Karpas-422 (cell line): ENCODE measurements around the gene SMIM41. TPM values are rescaled to one million over a fixed set of nuclear protein-coding genes. Genes with fewer than 3 reads are reported as not detected.

Source experiments
- DNase-seq: peaks from one replicate; pipeline ENCODE4 v3.0.0-alpha.2; 2015
- H2AFZ ChIP-seq: fragments of 200-600 bp; sonication (generic); 2 replicates; pipeline ENCODE4 v1.6.1; 2014; ENCODE audit warnings: antibody characterized with exemption, low read length, mixed read lengths
- H3K27ac ChIP-seq: fragments of 200-600 bp; sonication (generic); 2 replicates; pipeline ENCODE4 v1.5.1; 2014; ENCODE audit warnings: mild to moderate bottlenecking, low read length, moderate library complexity
- H3K27me3 ChIP-seq: fragments of 200-600 bp; sonication (generic); 2 replicates; pipeline ENCODE4 v1.6.1; 2014; ENCODE audit warnings: low read length, mixed read lengths
- H3K36me3 ChIP-seq: fragments of 200-600 bp; sonication (generic); 2 replicates; pipeline ENCODE4 v1.6.1; 2014; ENCODE audit warnings: low read length, mixed read lengths; ENCODE audit not compliant: insufficient read depth
- H3K4me1 ChIP-seq: fragments of 200-600 bp; sonication (generic); 2 replicates; pipeline ENCODE4 v1.6.1; 2014; ENCODE audit warnings: mild to moderate bottlenecking, low read length, mixed read lengths
- H3K4me2 ChIP-seq: fragments of 200-600 bp; sonication (generic); 2 replicates; pipeline ENCODE4 v1.6.1; 2014; ENCODE audit warnings: low read length, low read depth, mild to moderate bottlenecking; ENCODE audit not compliant: poor library complexity, severe bottlenecking
- H3K4me3 ChIP-seq: fragments of 200-600 bp; sonication (generic); 2 replicates; pipeline ENCODE4 v1.5.1; 2014; ENCODE audit warnings: mild to moderate bottlenecking, antibody characterized with exemption, low read length, mixed read lengths
- H3K79me2 ChIP-seq: fragments of 200-600 bp; sonication (generic); 2 replicates; pipeline ENCODE4 v1.6.1; 2014; ENCODE audit warnings: mild to moderate bottlenecking, low read length, mixed read lengths
- H3K9ac ChIP-seq: fragments of 200-600 bp; sonication (generic); 2 replicates; pipeline ENCODE4 v1.6.0; 2014; ENCODE audit warnings: low read length
- H3K9me2 ChIP-seq: fragments of 200-600 bp; sonication (generic), shearing (Covaris generic); replicated peaks from 2 replicates; pipeline ENCODE4 v1.6.0; 2014; ENCODE audit warnings: mild to moderate bottlenecking, low read length, moderate library complexity; ENCODE audit not compliant: insufficient read depth
- H3K9me3 ChIP-seq: fragments of 300-700, 200-600 bp; sonication (generic); 2 replicates; pipeline ENCODE4 v1.6.1; 2014; ENCODE audit warnings: low read length, mixed read lengths
- H4K20me1 ChIP-seq: fragments of 200-600 bp; sonication (generic); 2 replicates; pipeline ENCODE4 v1.6.1; 2014; ENCODE audit warnings: mild to moderate bottlenecking, antibody characterized with exemption, low read length, low read depth; ENCODE audit not compliant: insufficient read depth
- total RNA-seq: library from RNA; depleted of rRNA; stranded (reverse); fragments of >200 nt; shearing (Covaris generic); gene quantifications from 2 replicates; pipeline ENCODE4 v1.2.3, GENCODE V29; 2014; ENCODE audit warnings: low replicate concordance

Gene SMIM41
- total RNA-seq, 1 experiment from 2014 or later: 0.75 TPM

- Histone ChIP-seq H3K79me2 (no peaks in the 10 kb centered on the region), H2AFZ (no peak overlapping the region), H4K20me1 (0 out of 2 replicates have a peak, but pooled peaks cover 4% of the 10 kb centered on the region), H3K4me2 (no peak overlapping the region), H3K9me2 (no peaks in the 10 kb centered on the region), H3K27me3 (no peaks in the 10 kb centered on the region), H3K9ac (no peak overlapping the region), H3K9me3 (no peaks in the 10 kb centered on the region), H3K36me3 (0 out of 2 replicates have a peak, but pooled peaks cover 3% of the 10 kb centered on the region), H3K4me1 (peaks cover 59% of the 10 kb centered on the region), H3K27ac (no peak overlapping the region), H3K4me3 (no peak overlapping the region)
- no peak for DNase-seq
Observed at GRCh38 chr12:52083638-52083996, 4.1 kb downstream of the SMIM41 start.

DNA sequence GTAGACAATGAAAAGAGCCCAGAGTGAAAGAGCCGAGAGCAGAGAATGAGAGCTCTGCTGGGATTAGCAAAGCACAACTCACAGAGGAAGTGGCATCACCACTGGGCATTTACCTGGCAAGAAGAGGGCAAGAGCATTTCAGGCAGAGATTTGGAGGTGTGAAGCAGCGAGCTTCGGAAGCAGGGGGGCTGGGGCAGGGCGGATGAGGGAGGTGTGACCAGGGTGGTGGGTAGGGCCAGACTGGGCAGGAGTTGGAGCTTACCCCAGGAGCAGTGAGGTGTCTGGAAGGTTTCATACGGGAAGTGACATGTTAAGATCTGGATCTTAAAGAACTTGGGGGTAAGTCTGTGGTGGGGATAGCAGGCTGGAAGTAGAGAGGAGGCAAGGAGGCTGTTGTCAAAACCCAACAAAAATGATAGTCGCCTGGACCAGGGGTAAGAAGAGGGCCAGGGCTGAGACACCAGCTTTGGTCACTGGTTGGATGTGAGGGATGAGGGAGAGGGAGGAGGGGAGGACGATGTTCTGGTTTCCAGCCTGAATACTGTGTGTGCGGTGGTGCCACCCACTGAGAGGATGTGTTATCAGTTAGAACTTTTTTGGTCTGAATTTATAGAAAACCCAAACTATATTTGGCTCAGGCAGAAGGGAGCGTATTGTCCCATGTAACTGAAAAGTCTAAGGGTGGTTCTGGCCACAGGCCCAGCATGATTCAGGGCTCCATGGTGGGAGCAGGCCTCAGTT is 5.2 kb downstream of the SMIM41 start:
- peaks cover 66% of the 10 kb centered on the region for H3K4me1 ChIP-seq
- H3K4me3 ChIP-seq: no peak overlapping the region
- no peaks in the 10 kb centered on the region for H3K9me3 ChIP-seq
- no peak for DNase-seq
- no peak overlapping the region for H3K4me2 ChIP-seq
- no peak overlapping the region for H2AFZ ChIP-seq
- no peaks in the 10 kb centered on the region for H3K36me3 ChIP-seq
- H3K9ac ChIP-seq: no peak overlapping the region; the same call in 1 of the 2 replicates
- H3K9me2 ChIP-seq: no peaks in the 10 kb centered on the region
- no peak overlapping the region for H3K27ac ChIP-seq
- H4K20me1 ChIP-seq: 0 out of 2 replicates have a peak, but pooled peaks cover 4% of the 10 kb centered on the region
- no peaks in the 10 kb centered on the region for H3K27me3 ChIP-seq
- no peaks in the 10 kb centered on the region for H3K79me2 ChIP-seq

DNA sequence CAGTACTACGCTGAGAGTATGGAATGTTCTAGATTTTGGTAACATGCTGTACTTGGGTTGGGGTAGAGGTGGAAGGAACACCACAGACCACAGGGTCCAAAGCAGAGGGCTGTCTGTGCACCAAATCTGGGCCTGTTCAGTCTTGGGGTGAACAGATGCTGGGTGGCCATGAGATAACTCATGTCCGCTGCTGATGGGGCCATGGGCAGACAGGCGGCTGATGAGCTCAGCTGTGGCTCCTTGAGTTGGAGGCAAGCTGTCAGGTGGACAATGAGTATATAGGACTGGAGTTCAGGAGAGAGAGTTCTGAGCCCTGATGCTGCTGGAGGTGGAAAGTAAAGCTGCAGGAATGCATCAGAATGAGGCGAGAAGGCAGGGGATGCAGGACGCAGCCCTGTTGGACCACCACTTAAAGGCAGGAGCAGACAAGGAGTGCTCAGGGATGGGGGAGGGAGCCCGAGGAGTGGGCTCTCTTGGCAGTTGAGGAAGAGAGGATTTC is 6.2 kb downstream of the SMIM41 start:
- no peak overlapping the region for H3K27ac ChIP-seq
- no peaks in the 10 kb centered on the region for H3K36me3 ChIP-seq
- H3K9me2 ChIP-seq: no peaks in the 10 kb centered on the region
- H2AFZ ChIP-seq: no peak overlapping the region
- H3K4me3 ChIP-seq: no peak overlapping the region
- H3K4me1 ChIP-seq: peaks cover 58% of the 10 kb centered on the region
- 0 out of 2 replicates have a peak, but pooled peaks cover 3% of the 10 kb centered on the region for H4K20me1 ChIP-seq
- H3K9me3 ChIP-seq: no peaks in the 10 kb centered on the region
- no peaks in the 10 kb centered on the region for H3K79me2 ChIP-seq
- no peak overlapping the region for H3K9ac ChIP-seq
- no peaks in the 10 kb centered on the region for H3K27me3 ChIP-seq
- no peak for DNase-seq
- H3K4me2 ChIP-seq: no peak overlapping the region

DNA sequence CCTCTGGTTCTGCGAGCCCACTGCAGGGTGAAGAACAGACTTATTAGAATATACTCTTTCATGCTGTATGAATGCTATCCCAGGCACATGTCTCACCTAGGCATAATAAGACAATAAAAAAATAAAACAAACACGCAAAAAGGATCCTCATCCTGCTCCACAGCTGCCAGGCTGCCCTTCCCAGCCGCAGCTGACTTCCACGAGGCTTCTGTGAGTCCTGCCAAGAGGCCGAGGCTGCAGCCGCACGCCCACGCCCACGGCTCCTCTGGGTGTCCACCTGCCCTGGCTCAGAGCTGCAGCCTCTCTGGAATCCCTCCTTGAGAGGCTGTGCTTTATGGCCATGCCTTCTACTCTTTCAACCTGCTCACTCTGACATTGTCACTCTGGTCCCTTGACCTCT is 6.9 kb downstream of the SMIM41 start:
- Histone ChIP-seq H3K9me2 (no peaks in the 10 kb centered on the region), H3K4me2 (no peak overlapping the region), H3K27me3 (no peaks in the 10 kb centered on the region), H3K9me3 (no peaks in the 10 kb centered on the region), H3K79me2 (no peaks in the 10 kb centered on the region), H3K4me1 (peaks cover 52% of the 10 kb centered on the region), H3K4me3 (no peak overlapping the region), H3K27ac (no peak overlapping the region), H3K9ac (no peak overlapping the region), H4K20me1 (no peaks in the 10 kb centered on the region), H2AFZ (no peak overlapping the region), H3K36me3 (no peaks in the 10 kb centered on the region)
- DNase-seq: no peak

DNA sequence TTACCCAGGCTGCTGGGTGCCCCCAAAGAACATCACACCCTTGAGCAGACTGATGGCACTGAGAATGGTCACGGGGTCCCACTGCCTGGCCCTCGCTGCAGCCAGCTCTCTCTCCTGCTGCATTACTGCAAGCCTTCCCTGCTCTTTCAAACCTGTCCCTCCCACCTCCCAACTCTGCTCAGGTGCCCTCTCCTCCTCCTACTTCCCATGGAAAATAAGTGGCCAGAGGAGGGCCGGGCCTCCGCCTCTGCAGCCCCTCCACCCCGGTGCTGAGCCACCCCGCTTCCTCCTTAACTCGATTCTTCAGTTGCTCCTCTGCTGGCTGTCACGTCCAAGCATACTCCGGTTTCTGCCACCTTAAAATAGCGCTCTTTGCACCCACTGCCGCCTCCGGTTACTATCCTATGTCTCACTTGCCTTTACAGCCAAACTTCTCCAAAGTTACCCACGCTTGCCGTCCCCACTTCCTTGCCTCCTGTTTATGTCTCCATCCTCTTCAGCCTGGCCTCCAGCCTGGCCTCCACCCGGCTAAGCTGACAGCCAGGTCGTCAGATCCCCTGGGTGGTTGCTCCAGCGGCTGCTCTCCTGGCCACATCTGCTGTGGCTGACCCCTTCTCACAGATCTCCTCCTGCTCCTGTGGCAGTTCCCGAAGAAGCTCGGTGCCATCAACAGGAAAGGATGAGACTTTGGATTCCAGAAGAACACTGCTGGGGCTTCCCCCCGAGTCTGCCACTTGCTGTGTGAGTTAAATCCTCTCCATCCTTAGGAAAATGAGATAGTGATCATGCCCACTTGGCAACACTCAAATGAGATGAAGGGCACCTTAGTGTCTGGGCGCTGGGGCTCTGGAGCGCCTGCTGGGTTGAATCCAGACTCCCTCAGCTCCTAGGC is 7.7 kb downstream of the SMIM41 start:
- H2AFZ ChIP-seq: no peak overlapping the region
- H3K27ac ChIP-seq: 0 out of 2 replicates have a peak overlapping the region, but pooled peaks have one; percentile 46
- no peaks in the 10 kb centered on the region for H3K9me2 ChIP-seq
- H3K4me3 ChIP-seq: no peak overlapping the region
- H3K4me1 ChIP-seq: peaks cover 43% of the 10 kb centered on the region
- no peaks in the 10 kb centered on the region for H3K79me2 ChIP-seq
- no peaks in the 10 kb centered on the region for H3K27me3 ChIP-seq
- H3K36me3 ChIP-seq: no peaks in the 10 kb centered on the region
- DNase-seq: no peak
- no peaks in the 10 kb centered on the region for H3K9me3 ChIP-seq
- H3K9ac ChIP-seq: 0 out of 2 replicates have a peak overlapping the region, but pooled peaks have one; percentile 49
- H4K20me1 ChIP-seq: no peaks in the 10 kb centered on the region
- no peak overlapping the region for H3K4me2 ChIP-seq

GRCh38 chr12:52087961-52088820 is 8.7 kb downstream of the SMIM41 start:
- peaks cover 33% of the 10 kb centered on the region for H3K4me1 ChIP-seq
- peak; percentile 79 for DNase-seq
- H4K20me1 ChIP-seq: no peaks in the 10 kb centered on the region
- H3K27ac ChIP-seq: peak overlapping the region; percentile 60
- no peak overlapping the region for H2AFZ ChIP-seq
- H3K27me3 ChIP-seq: no peaks in the 10 kb centered on the region
- peak overlapping the region; percentile 49 for H3K9ac ChIP-seq
- peak overlapping the region; percentile 24; the same call in 1 of the 2 replicates for H3K4me3 ChIP-seq
- no peaks in the 10 kb centered on the region for H3K36me3 ChIP-seq
- H3K4me2 ChIP-seq: peak overlapping the region; percentile 32
- no peaks in the 10 kb centered on the region for H3K79me2 ChIP-seq
- no peaks in the 10 kb centered on the region for H3K9me3 ChIP-seq
- H3K9me2 ChIP-seq: no peaks in the 10 kb centered on the region

GRCh38 chr12:52089491-52089890 is 10.0 kb downstream of the SMIM41 start:
- Histone ChIP-seq H3K4me3 (no peak overlapping the region), H3K9me2 (no peaks in the 10 kb centered on the region), H3K27ac (peak overlapping the region; percentile 60; the same call in 1 of the 2 replicates), H3K4me2 (no peak overlapping the region), H3K79me2 (no peaks in the 10 kb centered on the region), H3K9ac (no peak overlapping the region), H3K36me3 (no peaks in the 10 kb centered on the region), H2AFZ (no peak overlapping the region), H3K27me3 (no peaks in the 10 kb centered on the region), H3K9me3 (no peaks in the 10 kb centered on the region), H3K4me1 (peaks cover 24% of the 10 kb centered on the region), H4K20me1 (no peaks in the 10 kb centered on the region)
- no peak for DNase-seq
